Suprapubic skin (tissue), 3 donors: Measurements from ENCODE around the gene ESF1.

Source experiments
- POLR2AphosphoS5 ChIP-seq, 3 donors: sonication (generic); formaldehyde crosslinking; IDR thresholded peaks; one replicate each; pipeline ENCODE4 v1.6.1; 2017; ENCODE audit warnings: antibody characterized with exemption in 3 of 3
- TF ChIP-seq, protein P1 (sequence below), 2 donors: fragments of 200-600 bp in 1 of 2; fragments of 450-650 bp in 1 of 2; sonication (generic) in 1 of 2; IDR thresholded peaks; one replicate each; pipeline ENCODE4 v1.5.1; 2016 to 2019; ENCODE audit warnings: antibody characterized with exemption in 2 of 2, mild to moderate bottlenecking in 1 of 2, moderate library complexity in 1 of 2

DNA sequence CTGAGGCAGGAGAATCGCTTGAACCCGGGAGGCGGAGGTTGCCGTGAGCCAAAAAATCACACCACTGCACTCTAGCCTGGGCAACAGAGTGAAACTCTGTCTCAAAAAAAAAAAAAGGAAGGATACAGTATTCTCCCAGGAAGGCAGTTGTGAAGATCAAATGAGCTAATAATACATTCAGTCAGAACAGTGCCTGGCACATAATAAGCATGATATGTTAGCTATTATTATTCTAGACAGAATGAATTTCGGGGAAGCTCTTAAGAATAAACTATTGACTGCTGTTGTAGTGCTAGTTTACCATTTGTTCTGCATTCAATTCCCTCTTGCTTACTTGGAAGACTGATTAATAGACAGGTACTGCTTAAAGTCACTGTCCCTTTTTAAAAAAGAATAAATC, 40.7 kb upstream of the ESF1 start:
- TF ChIP-seq, protein P1, sequence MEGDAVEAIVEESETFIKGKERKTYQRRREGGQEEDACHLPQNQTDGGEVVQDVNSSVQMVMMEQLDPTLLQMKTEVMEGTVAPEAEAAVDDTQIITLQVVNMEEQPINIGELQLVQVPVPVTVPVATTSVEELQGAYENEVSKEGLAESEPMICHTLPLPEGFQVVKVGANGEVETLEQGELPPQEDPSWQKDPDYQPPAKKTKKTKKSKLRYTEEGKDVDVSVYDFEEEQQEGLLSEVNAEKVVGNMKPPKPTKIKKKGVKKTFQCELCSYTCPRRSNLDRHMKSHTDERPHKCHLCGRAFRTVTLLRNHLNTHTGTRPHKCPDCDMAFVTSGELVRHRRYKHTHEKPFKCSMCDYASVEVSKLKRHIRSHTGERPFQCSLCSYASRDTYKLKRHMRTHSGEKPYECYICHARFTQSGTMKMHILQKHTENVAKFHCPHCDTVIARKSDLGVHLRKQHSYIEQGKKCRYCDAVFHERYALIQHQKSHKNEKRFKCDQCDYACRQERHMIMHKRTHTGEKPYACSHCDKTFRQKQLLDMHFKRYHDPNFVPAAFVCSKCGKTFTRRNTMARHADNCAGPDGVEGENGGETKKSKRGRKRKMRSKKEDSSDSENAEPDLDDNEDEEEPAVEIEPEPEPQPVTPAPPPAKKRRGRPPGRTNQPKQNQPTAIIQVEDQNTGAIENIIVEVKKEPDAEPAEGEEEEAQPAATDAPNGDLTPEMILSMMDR (IDR thresholded peaks at IDR 0.05), result no peak
- no peak for TF ChIP-seq POLR2AphosphoS5 (IDR thresholded peaks at IDR 0.05)
